Mesothelial cell of epicardium (in vitro differentiated cells): ENCODE data around the gene CMTM2. TPM values are rescaled to one million over a fixed set of nuclear protein-coding genes. Genes with fewer than 3 reads are reported as not detected.
A peak's percentile ranks its signal among the peaks of the same experiment; 100 is the strongest.

Source experiments
- DNase-seq, 2 experiments: peaks; one replicate each; pipeline ENCODE4 v3.0.0; 2021; ENCODE audit warnings: low spot score in 2 of 2; ENCODE audit not compliant: unreplicated experiment in 2 of 2
- H3K27ac Mint-ChIP-seq: 2 replicates; pipeline ENCODE4 v1.8.0; 2021; ENCODE audit warnings: mixed read lengths
- H3K27me3 Mint-ChIP-seq: 2 replicates; pipeline ENCODE4 v1.8.0; 2021; ENCODE audit warnings: low read depth, mixed read lengths
- H3K36me3 Mint-ChIP-seq: 2 replicates; pipeline ENCODE4 v1.8.0; 2021; ENCODE audit warnings: mixed read lengths
- H3K4me1 Mint-ChIP-seq: 2 replicates; pipeline ENCODE4 v1.8.0; 2021; ENCODE audit warnings: mixed read lengths
- H3K4me3 Mint-ChIP-seq: 2 replicates; pipeline ENCODE4 v1.8.0; 2021; ENCODE audit warnings: mild to moderate bottlenecking, moderate library complexity, mixed read lengths
- H3K9me3 Mint-ChIP-seq: 2 replicates; pipeline ENCODE4 v1.8.0; 2021; ENCODE audit warnings: mixed read lengths
- total RNA-seq: library from RNA; stranded (reverse); gene quantifications from 3 replicates; pipeline ENCODE4 v1.2.1, GENCODE V29; 2021
- TF ChIP-seq, protein P1 (sequence below): fragments of 200-600 bp; sonication (generic); IDR thresholded peaks from one replicate; pipeline ENCODE4 v1.5.0; 2021; ENCODE audit warnings: antibody characterized with exemption; ENCODE audit not compliant: unreplicated experiment

CMTM2 gene
- total RNA-seq, 1 donor from 2014 or later = 0.51 TPM

DNA sequence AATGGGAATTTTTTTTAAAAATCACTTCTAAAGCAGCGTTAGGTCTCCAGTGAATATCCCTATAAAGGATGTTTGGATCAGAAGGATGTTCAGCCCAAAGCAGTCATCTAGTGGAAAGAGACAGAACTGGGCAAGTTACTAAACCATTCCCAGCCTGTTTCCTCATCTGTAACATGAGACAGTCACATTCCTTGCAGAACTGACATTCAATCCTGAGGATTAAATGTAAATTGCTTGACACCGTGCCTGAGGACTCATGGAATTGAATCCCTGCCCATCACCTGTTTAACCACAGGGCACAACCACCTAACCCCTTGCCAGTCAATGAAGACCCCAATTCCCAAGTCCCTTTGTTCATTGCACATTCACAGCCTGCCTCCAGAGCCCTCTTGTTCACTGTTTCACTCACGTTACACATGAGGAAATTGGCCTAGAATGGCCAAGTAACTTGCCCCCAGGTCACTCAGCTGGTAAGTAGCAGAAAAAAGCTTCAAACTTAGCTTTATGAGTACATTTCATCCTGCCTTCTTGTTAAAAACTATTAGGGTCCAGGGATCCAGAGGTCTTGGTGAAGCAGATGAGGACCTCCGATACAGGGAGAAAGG, 1.4 kb downstream of the CMTM2 start:
- Mint-ChIP-seq H3K4me1 (peaks cover 19% of the 10 kb centered on the region), H3K27ac (peak overlapping the region; percentile 35), H3K27me3 (no peaks in the 10 kb centered on the region), H3K9me3 (no peaks in the 10 kb centered on the region), H3K36me3 (no peaks in the 10 kb centered on the region), H3K4me3 (no peak overlapping the region)
- TF ChIP-seq, protein P1, sequence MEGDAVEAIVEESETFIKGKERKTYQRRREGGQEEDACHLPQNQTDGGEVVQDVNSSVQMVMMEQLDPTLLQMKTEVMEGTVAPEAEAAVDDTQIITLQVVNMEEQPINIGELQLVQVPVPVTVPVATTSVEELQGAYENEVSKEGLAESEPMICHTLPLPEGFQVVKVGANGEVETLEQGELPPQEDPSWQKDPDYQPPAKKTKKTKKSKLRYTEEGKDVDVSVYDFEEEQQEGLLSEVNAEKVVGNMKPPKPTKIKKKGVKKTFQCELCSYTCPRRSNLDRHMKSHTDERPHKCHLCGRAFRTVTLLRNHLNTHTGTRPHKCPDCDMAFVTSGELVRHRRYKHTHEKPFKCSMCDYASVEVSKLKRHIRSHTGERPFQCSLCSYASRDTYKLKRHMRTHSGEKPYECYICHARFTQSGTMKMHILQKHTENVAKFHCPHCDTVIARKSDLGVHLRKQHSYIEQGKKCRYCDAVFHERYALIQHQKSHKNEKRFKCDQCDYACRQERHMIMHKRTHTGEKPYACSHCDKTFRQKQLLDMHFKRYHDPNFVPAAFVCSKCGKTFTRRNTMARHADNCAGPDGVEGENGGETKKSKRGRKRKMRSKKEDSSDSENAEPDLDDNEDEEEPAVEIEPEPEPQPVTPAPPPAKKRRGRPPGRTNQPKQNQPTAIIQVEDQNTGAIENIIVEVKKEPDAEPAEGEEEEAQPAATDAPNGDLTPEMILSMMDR = no peak
- no peak for DNase-seq

DNA sequence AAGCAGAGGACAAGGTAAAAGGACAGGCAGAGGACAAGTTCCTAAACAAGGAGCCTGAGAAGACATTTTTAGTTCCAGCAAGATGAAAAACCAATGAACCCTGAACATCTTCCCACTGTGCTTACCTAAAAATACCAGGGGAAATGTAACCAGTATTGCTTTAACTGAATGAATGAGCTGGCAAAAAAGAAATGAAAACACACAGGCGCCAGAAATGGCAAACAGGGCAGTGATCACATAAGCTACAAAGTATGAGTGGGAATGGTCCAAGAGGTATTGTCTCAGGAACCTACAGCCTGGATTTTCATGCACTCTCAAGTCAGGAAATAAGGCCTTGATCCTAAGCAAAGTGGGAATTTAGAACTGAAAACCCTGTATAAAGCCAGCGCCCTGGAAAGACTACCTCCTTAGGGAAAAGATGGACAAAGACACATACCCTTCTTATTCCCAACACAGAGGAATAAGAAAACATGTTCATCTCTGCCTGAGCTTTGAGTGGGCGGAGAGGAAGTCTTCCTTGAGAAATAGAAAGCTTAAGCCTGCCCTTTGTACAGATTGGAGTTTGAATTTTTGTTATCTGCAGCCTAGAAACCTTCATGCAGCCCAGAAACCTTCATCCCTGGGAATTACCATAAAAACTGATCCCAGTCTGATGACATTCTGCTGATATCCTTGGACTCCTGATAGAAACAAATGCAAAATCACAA, 2.1 kb downstream of the CMTM2 start:
- Mint-ChIP-seq H3K27me3 (no peaks in the 10 kb centered on the region), H3K4me1 (peaks cover 20% of the 10 kb centered on the region), H3K27ac (peak overlapping the region; percentile 35), H3K9me3 (no peaks in the 10 kb centered on the region), H3K4me3 (no peak overlapping the region), H3K36me3 (no peaks in the 10 kb centered on the region)
- no peak for DNase-seq
- TF ChIP-seq, protein P1 = no peak

DNA sequence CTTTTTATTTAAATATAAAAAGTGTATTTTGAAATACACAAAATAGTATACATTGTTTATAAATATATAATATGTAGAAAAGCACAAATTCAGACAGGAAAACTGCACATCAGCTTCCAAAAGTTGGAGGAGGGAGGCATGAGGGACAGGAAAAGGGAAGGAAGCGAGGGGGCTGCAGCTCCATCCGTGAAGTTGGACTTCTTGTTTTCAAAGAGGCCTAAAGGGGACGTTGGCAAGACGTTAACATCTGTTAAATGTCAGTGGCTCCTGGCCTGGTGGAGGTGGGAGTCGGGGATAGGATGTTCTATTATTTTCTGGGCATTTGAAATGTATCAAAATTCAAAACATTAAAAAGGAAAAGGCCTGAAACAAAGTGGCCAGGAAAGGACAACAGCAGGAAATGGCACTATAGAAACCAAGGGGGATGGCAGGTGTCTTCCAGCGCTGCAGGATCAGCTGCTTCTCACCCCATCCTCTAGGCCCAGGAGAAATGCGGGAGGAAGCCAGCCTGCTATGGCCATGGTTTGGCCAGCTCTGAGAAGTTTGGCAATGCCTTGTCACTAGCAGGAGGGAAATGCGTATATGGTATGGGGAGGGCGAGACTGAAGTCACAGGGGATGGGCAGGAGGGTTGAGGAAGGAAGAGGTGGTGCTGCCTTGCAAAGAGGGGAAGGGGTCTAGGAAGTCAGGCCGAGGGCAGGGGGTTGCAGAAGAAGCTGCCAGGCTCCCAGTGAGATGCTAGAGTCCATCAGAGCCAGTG, 6.4 kb downstream of the CMTM2 start:
- Mint-ChIP-seq H3K27ac (no peak overlapping the region), H3K9me3 (no peaks in the 10 kb centered on the region), H3K36me3 (no peaks in the 10 kb centered on the region), H3K4me3 (no peak overlapping the region), H3K4me1 (peaks cover 17% of the 10 kb centered on the region), H3K27me3 (no peaks in the 10 kb centered on the region)
- DNase-seq = no peak
- TF ChIP-seq, protein P1 = no peak

DNA sequence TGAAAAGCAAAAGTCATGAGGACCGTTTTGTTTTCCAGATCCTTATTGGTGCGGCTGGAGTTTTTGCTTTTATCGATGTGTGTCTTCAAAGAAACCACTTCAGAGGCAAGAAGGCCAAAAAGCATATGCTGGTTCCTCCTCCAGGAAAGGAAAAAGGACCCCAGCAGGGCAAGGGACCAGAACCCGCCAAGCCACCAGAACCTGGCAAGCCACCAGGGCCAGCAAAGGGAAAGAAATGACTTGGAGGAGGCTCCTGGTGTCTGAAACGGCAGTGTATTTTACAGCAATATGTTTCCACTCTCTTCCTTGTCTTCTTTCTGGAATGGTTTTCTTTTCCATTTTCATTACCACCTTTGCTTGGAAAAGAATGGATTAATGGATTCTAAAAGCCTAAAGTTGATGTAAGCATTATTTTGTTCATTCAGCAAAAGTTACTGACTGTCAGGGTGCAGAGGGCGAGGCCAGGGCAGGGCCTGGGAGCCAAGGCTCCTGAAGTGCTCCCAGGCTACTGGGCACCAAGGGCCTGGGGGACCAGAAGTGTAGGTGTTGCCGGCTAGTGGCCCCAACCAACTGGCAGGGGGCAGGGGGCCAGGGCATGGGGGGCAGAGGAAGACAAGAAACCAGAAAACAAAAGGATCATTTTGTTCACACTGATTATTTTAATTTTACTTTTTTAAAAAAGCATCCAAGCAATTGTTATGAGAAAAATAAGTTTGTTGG, 8.8 kb downstream of the CMTM2 start:
- peaks cover 6% of the 10 kb centered on the region for H3K4me1 Mint-ChIP-seq
- H3K4me3 Mint-ChIP-seq = no peak overlapping the region
- TF ChIP-seq, protein P1 = no peak
- DNase-seq = no peak
- no peaks in the 10 kb centered on the region for H3K9me3 Mint-ChIP-seq
- no peaks in the 10 kb centered on the region for H3K27me3 Mint-ChIP-seq
- H3K27ac Mint-ChIP-seq = no peak overlapping the region
- H3K36me3 Mint-ChIP-seq = no peaks in the 10 kb centered on the region

DNA sequence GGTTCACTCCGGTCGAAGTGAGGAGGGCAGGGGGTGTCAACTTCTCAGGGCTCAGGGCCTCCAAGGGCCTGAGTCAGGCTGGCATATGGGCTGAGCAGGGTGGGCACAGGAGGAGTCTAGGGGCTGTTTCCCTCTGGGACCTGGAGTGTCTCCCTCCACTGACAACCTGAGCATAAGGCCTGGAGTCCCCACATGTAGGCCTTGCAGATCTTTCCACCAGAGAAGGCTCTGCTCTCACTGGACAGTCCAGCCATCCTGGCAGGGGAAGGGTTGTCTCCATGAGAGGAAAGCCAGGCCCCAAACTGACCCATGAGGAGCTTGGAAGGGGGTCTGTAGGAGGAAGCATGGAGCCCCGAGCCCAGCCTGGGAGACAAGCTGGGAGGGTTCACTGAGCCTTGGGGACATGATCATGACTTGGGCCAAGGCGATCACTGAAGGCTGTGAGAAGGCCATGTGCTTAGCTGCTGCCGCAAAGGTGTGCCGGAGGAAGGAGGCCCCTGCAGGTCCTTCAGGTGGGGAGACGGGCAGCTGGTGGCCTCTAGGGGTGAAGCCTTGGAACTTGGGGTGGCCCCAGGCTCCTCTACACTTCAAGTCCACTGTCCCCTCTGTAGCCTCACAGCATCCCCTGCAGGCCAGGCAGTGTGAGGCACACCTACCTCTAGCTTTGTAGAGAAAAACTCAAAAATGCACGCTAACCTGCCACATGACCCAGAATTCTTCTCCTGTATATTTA, 9.9 kb downstream of the CMTM2 start:
- TF ChIP-seq, protein P1 = no peak
- Mint-ChIP-seq H3K4me1 (peaks cover 6% of the 10 kb centered on the region), H3K27me3 (no peaks in the 10 kb centered on the region), H3K4me3 (no peak overlapping the region), H3K27ac (no peak overlapping the region), H3K9me3 (no peaks in the 10 kb centered on the region), H3K36me3 (no peaks in the 10 kb centered on the region)
- DNase-seq = no peak
